Thyroid gland (tissue), 4 donors: ENCODE measurements around the gene SUPT6H. TPM values are rescaled to one million over a fixed set of nuclear protein-coding genes. Genes with fewer than 3 reads are reported as not detected.

Experiments used
- DNase-seq, 2 donors: peaks; one replicate each; pipeline ENCODE4 v3.0.0-alpha.2; 2019
- H3K27ac ChIP-seq, 3 donors: fragments of 200-600 bp; sonication (generic); 1 replicate in 2 of 3; 2 replicates in 1 of 3; pipeline ENCODE4 v1.5.1; 2016 to 2019; ENCODE audit warnings: mild to moderate bottlenecking in 1 of 3, moderate library complexity in 1 of 3
- H3K27me3 ChIP-seq: fragments of 200-600 bp; sonication (generic); one replicate; pipeline ENCODE4 v1.5.1; 2019
- H3K36me3 ChIP-seq, 2 donors: fragments of 200-600 bp; sonication (generic); one replicate each; pipeline ENCODE4 v1.5.1; 2016 to 2019
- H3K4me1 ChIP-seq, 2 donors: fragments of 200-600 bp; sonication (generic); one replicate each; pipeline ENCODE4 v1.5.1; 2017 to 2019
- H3K4me3 ChIP-seq, 3 donors: fragments of 200-600 bp; sonication (generic); replicated peaks in 1 of 3; 1 replicate in 2 of 3; 2 replicates in 1 of 3; pipeline ENCODE4 v1.5.1; 2016; ENCODE audit warnings: mild to moderate bottlenecking in 1 of 3
- H3K9me3 ChIP-seq: fragments of 200-600 bp; sonication (generic); one replicate; pipeline ENCODE4 v1.5.1; 2017
- POLR2A ChIP-seq, 2 donors: fragments of 450-650 bp; IDR thresholded peaks; one replicate each; pipeline ENCODE4 v1.6.1; 2017; ENCODE audit warnings: antibody characterized with exemption in 2 of 2, mild to moderate bottlenecking in 2 of 2, moderate library complexity in 1 of 2
- WGBS, 2 donors: methylation state at CpG; one replicate each; pipeline ENCODE4 v1.1.5; 2017; 5-methylcytosine and 5-hydroxymethylcytosine counted together
- intact Hi-C: fragments of 100-400 bp; cut with DNase I; formaldehyde crosslinking; loops from one replicate; pipeline ENCODE4 v1.15.1; 2023
- total RNA-seq, 4 donors: library from RNA; depleted of rRNA; stranded (reverse); fragments of >200 nt; gene quantifications; one replicate each; pipeline ENCODE4 v1.2.3, GENCODE V29; 2016
- TF ChIP-seq, protein P1 (sequence below), 6 experiments: fragments of 200-600 bp in 3 of 6; fragments of 450-650 bp in 3 of 6; sonication (generic) in 3 of 6; IDR thresholded peaks; one replicate each; pipeline ENCODE4 v1.5.1; 2016 to 2019; ENCODE audit warnings: antibody characterized with exemption in 6 of 6, mild to moderate bottlenecking in 2 of 6, inconsistent platforms in 1 of 6, moderate library complexity in 1 of 6

Gene SUPT6H
- total RNA-seq, 4 donors from 2014 or later: 49.2 to 117 (median 61.6) TPM

DNA sequence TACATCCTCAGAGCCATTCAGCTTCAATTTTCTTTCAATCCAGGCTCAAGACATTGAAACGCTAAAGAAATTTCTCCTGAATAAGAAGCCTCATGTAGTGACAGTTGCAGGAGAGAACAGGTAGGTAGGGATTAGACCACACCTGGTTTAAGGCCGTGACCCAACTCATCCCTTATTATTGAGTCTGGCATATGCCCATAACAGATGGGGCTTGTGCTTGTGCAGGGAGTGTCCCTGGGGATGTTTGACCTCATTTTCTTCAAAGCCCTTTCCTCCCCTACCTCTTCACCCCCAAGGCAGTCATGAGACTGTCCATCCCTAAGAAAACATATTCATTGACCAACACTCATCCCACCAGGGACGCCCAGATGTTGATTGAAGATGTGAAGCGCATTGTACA, 24.3 kb downstream of the SUPT6H start:
- TF ChIP-seq, protein P1, sequence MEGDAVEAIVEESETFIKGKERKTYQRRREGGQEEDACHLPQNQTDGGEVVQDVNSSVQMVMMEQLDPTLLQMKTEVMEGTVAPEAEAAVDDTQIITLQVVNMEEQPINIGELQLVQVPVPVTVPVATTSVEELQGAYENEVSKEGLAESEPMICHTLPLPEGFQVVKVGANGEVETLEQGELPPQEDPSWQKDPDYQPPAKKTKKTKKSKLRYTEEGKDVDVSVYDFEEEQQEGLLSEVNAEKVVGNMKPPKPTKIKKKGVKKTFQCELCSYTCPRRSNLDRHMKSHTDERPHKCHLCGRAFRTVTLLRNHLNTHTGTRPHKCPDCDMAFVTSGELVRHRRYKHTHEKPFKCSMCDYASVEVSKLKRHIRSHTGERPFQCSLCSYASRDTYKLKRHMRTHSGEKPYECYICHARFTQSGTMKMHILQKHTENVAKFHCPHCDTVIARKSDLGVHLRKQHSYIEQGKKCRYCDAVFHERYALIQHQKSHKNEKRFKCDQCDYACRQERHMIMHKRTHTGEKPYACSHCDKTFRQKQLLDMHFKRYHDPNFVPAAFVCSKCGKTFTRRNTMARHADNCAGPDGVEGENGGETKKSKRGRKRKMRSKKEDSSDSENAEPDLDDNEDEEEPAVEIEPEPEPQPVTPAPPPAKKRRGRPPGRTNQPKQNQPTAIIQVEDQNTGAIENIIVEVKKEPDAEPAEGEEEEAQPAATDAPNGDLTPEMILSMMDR (IDR thresholded peaks at IDR 0.05): no peak
- no peak for TF ChIP-seq POLR2A (IDR thresholded peaks at IDR 0.05)
- Histone ChIP-seq H3K4me1 (peaks cover 0 to 12% of the 10 kb centered on the region in 2 donors), H3K27me3 (no peaks in the 10 kb centered on the region), H3K36me3 (peaks cover 92 to 93% of the 10 kb centered on the region in 2 donors), H3K9me3 (no peaks in the 10 kb centered on the region), H3K4me3 (no peak overlapping the region), H3K27ac (peak overlapping the region in 2 of 3 donors; percentile 29 to 53)
- intact Hi-C loops: loop anchor here (2.0 kb wide), 1 partner anchor 63 kb away; no protein-coding TSS in a partner anchor
- no peak for DNase-seq
- WGBS, 2 donors: 90 to 94% methylated on average over 4 of the region's 4 CpGs

DNA sequence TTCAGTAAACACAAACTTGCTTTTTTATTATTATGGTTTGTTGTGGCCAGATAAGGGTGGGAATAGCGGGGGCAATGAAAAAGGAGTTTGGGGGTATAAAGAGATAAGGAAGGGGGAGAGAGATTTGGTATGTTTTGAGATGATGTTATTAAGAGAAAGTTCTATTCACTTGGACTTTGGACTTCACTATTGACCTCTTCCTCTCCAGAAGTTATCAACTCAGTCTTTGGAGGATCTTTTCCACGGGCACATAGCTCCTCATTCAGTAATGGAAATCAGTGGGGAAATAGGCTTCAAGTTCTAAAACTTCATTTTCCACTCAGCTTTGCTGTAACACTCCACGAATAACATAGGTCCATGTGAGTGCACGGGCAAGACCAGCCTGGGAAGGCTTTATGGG, 26.5 kb downstream of the SUPT6H start:
- intact Hi-C loops: no loop called here
- Histone ChIP-seq H3K27ac (no peak overlapping the region), H3K4me3 (no peak overlapping the region), H3K27me3 (no peaks in the 10 kb centered on the region), H3K9me3 (no peaks in the 10 kb centered on the region), H3K4me1 (peaks cover 0 to 12% of the 10 kb centered on the region in 2 donors), H3K36me3 (peaks cover 82 to 85% of the 10 kb centered on the region in 2 donors)
- 94% methylated on average over 4 of the region's 4 CpGs for WGBS, 2 donors
- DNase-seq: no peak
- TF ChIP-seq, protein P1 (IDR thresholded peaks at IDR 0.05): no peak
- TF ChIP-seq POLR2A (IDR thresholded peaks at IDR 0.05): no peak

DNA sequence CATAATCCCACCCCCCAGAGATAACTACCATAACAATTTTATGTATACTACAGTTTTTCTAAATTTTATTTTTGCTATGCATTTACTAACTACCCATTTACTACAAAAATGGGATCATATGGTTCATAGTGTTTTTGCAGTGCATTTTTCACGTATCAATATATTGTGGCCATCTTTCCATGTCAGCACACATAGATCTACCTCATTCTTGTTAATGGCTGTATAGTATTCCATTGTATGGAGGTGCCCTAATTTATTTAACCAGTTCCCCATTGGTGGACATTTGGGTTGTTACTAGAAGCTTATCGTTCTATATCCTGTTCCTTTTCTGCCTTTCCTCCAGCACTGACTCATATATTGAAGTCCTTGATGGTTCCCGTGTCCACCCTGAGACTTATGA, 27.0 kb downstream of the SUPT6H start:
- H3K4me1 ChIP-seq: peaks cover 0 to 12% of the 10 kb centered on the region in 2 donors
- WGBS, 2 donors: 95 to 99% methylated on average over 3 of the region's 3 CpGs
- H3K9me3 ChIP-seq: no peaks in the 10 kb centered on the region
- H3K27me3 ChIP-seq: no peaks in the 10 kb centered on the region
- no peak overlapping the region for H3K27ac ChIP-seq
- TF ChIP-seq, protein P1 (IDR thresholded peaks at IDR 0.05): no peak
- no peak for TF ChIP-seq POLR2A (IDR thresholded peaks at IDR 0.05)
- peaks cover 82 to 85% of the 10 kb centered on the region in 2 donors for H3K36me3 ChIP-seq
- no peak overlapping the region for H3K4me3 ChIP-seq
- no peak for DNase-seq
- intact Hi-C loops: no loop called here

DNA sequence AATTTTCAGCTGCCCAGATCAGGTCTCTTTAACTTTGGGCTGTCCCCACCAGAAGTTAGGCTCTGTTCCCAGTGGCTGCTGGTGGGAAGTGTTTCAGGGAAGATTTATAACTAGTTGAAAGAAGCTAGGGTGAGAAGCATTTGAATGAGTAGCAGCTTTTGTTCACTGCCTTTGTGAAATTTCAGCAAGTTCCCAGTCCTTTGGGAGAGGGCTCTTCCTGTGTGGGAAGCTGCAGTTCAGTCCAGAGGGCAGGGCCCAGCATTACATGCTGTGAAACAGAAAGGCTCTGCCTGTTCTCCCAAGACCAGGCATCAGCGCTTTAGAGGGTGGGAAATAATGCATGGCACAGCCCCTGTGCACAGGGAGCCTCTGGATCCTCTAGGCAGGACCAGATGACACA, 31.9 kb downstream of the SUPT6H start:
- Histone ChIP-seq H3K4me1 (no peaks in the 10 kb centered on the region), H3K36me3 (peaks cover 87 to 92% of the 10 kb centered on the region in 2 donors), H3K27ac (no peak overlapping the region), H3K4me3 (no peak overlapping the region), H3K27me3 (no peaks in the 10 kb centered on the region), H3K9me3 (no peaks in the 10 kb centered on the region)
- DNase-seq: no peak
- 89 to 91% methylated on average over 1 of the region's 1 CpG for WGBS, 2 donors
- intact Hi-C loops: no loop called here
- TF ChIP-seq, protein P1 (IDR thresholded peaks at IDR 0.05): no peak
- TF ChIP-seq POLR2A (IDR thresholded peaks at IDR 0.05): no peak

DNA sequence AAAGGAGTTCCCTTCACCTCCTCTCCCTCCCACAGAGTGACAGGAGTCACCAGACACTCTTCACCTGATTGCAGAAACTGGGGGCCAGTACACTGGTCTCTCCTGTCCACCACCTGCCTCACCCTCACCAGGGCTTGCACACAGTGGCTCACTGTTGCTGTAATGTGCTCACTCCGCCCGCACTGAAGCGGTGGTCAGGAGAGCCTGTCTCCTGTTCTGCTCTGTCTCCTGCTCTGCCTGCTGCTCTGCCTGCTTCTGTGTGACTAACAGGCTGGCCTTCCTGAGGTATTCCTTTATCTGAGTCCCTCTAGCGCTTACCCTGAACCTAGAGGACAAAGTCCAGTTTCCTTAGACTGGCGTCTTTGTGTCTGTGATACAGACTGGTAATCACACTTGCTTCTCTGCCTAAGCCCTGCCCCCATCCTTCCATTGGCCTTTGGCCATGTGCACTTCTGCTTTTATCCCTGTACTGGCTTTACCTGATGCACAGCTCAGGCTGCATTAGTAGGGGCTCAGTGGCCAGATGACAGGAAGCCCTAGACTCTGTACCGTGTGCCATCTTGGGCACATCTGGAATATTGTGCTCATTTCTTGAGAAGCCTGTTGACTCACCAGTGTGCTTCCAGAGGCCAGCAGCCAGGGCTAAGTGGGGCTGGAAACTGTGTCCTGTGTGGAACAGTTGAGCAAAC, 36.4 kb downstream of the SUPT6H start:
- H3K27me3 ChIP-seq: no peaks in the 10 kb centered on the region
- no peaks in the 10 kb centered on the region for H3K9me3 ChIP-seq
- peaks cover 96 to 100% of the 10 kb centered on the region in 2 donors for H3K36me3 ChIP-seq
- TF ChIP-seq POLR2A (IDR thresholded peaks at IDR 0.05): no peak
- TF ChIP-seq, protein P1 (IDR thresholded peaks at IDR 0.05): no peak
- H3K27ac ChIP-seq: no peak overlapping the region
- H3K4me3 ChIP-seq: no peak overlapping the region
- intact Hi-C loops: no loop called here
- WGBS, 2 donors: 97% methylated on average over 6 of the region's 6 CpGs
- H3K4me1 ChIP-seq: no peaks in the 10 kb centered on the region
- DNase-seq: no peak
